Hindlimb muscle (tissue), 1 donor: ENCODE data around the gene QPCTL. TPM values are rescaled to one million over a fixed set of nuclear protein-coding genes. Genes with fewer than 3 reads are reported as not detected.
"Not testable (repeated sequence)": the region's sequence is repeated elsewhere in the genome, so short reads cannot be mapped to it uniquely, and the experiment has no call there.

Experiments
- DNase-seq: peaks from one replicate; pipeline ENCODE4 v3.0.0-alpha.2; 2013
- polyA plus RNA-seq: library from polyadenylated mRNA; unstranded; fragments of 120-200 nt; gene quantifications from one replicate; pipeline ENCODE4 v1.2.1, GENCODE V29; 2013; ENCODE audit not compliant: insufficient read length

Gene QPCTL
- polyA plus RNA-seq, 1 donor: 4.0 TPM

DNA sequence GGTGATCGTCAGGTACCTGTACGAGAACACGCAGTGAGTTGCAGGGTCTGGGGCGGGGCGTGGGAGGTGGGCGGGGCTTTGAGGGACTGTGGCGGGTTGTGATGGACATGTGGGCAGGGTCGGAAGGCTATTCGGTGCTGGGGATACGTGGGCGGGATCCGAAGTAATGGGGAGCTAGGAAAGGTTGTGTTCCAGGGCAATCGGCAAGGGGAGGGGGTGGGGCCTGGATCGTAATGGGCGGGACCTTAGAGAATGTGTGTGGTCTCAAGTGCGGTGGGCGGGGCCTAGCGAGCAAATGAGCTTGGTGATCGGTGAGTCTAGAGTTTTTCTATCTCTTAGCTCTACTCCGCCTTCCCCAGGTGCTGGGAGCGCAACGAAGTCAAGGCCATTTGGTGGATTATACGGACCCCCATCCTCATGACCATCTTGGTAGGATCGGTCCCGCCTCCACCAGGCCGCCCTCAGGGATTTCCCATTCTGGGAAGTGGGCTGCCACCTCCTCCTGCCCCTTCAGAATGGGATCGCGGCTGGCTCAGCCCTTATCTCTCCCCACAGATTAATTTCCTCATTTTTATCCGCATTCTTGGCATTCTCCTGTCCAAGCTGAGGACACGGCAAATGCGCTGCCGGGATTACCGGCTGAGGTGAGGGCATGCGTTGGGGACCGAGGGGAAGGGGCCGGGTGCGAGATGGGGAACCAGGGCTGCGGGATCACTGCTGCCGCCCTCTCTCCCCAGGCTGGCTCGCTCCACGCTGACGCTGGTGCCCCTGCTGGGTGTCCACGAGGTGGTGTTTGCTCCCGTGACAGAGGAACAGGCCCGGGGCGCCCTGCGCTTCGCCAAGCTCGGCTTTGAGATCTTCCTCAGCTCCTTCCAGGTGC lies 14.9 kb upstream of the QPCTL start:
- DNase-seq: no peak

DNA sequence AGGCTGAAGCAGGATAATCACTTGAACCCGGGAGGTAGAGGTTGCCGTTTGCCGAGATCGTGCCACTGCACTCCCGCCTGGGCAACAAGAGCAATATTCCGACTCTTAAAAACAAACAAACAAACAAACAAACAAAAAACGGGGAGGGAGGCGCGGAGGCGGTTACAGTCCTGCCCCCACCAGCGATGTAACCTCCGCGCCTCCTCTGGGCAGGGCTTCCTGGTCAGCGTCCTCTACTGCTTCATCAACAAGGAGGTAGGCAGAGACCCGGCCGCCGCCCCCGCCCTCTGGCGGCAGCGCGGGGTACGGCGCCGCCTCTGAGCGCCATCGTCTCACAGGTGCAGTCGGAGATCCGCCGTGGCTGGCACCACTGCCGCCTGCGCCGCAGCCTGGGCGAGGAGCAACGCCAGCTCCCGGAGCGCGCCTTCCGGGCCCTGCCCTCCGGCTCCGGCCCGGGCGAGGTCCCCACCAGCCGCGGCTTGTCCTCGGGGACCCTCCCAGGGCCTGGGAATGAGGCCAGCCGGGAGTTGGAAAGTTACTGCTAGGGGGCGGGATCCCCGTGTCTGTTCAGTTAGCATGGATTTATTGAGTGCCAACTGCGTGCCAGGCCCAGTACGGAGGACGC lies 11.0 kb upstream of the QPCTL start:
- DNase-seq: peak; percentile 66

DNA sequence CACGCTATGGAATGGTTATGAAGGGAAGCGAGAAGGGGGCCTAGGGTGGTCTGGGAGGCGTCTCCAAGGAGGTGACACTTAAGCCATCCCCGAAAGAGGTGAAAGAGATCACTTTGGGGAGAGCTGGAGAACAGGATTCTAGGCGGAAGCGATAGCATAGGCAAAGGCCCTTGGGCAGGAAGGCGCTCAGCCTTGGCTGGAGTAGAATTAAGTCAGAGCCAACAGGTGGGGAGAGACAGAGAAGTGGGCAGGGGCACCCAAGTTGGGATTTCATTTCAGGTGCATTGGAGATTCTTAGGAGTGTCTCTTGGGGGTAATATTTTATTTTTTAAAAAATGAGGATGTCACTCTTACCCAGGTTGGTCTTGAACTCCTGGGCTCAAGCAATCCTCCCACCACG lies 10.3 kb upstream of the QPCTL start:
- no peak for DNase-seq

DNA sequence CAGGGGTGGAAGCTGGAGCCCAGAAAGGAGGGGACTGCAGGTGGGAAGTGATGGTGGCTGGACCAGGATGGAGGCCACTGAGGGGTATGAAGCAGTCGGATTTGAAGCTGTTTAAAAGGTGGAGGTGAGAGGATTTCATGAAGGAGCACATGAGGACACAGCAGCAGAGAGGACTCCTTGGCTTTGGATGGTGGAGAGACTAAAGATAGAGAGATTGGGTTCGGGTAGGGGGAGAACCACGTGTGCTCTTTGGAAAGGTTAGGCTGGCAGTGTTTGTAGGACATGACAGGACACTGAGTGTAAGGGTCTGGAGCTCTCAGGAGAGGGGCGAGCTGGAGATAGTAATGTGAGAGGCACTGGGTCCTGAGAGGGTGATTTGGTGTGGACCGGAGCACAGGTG lies 9.6 kb upstream of the QPCTL start:
- no peak for DNase-seq

DNA sequence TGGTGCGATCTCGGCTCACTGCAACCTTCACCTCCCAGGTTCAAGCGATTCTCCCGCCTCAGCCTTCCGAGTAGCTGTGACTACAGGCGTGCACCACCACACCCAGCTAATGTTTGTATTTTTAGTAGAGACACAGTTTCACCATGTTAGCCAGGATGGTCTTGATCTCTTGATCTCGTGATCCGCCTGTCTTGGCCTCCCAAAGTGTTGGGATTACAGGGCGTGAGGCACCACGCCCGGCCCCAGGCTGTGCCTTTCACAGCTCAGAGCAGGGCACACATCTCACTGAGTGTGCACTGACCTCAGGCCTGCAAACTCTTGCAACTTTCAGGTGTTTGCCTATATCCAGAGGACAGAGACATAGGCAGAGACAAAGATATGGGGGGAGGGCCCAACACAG lies 7.4 kb upstream of the QPCTL start:
- DNase-seq: not testable (repeated sequence)

DNA sequence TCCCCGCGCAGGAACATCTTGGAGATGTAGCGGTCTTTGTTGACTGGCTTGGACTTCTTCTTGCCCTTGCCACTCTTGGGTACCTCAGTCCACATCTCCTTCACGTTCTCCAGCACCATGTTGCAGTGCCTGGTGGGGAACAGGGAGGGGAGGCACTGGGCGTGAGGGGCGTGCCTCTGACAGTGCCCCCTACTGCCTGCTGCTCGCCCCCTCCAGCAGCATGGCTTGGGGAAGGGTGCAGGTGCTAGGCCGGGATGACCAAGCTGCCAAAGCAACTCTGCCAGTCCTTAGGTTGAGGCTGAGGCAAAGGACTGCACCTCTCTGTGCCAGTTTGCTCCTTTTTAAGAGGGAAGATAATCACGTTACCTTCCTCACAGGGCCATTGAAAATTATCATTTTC lies 4.9 kb upstream of the QPCTL start:
- no peak for DNase-seq

DNA sequence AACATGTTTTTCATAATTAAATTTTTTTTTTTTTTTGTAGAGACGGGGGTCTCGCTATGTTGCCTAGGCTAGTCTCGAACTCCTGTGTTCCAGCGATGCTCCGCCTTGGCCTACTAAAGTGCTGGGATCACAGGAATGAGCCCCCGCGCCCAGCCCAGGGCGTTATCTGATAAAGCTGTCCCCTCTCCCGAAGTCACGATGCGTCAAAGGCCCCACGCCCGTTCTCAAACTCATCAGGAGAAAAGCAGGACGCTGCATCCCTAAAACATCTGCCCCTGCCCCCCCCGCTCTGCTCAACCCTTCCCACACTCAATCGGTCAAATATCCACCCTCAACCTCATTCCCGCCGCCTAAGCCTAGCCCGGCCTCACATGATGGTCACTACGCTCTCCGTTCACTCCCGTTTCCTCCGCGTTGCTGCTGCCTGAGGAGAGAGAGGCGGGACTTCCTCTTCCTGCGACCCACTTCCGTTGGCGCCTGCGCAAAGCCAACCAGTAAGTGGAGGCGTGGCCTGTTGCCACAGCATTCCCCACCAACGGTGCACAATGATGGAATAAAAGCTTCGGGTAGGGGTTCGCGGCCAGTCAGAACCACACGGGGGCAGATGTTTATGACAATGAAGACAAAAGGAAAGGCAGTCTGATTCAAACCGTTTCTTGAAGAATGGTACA lies 815 bp upstream of the QPCTL start, which contains the start of gene SNRPD2:
TSS of gene SNRPD2 (minus strand) at position 438 of the 671 bp plus-strand sequence. CDS start at position 373, 65 bp downstream.
- DNase-seq: peak; percentile 95

DNA sequence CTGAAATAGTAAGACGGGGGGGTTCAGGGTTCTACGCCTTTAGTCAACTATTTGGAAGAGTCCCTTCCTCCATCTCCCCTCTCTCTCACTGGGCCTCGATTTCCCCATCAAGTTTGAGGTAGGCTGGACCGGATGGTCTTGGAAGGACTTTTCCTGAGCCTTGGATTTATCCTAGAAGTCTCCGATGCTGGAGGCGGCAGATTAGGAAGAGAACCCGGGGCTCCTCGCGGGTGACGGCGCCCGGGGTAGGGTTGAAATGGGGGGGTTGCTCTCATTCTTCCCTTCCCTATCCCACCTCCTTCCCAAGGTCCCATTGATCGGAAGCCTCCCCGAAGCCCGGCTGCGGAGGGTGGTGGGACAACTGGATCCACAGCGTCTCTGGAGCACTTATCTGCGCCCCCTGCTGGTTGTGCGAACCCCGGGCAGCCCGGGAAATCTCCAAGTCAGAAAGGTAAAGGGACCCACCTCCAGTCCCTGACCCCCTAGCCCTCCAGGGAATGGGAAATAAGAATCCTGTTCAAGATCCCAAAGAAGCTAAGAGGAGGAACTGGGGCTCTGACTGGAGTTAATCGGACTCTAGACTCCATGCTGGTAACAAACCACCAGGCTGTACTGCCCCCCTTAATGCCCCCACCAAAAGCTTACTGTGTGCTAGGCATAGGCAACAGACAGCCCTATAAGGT lies 781 bp downstream of the QPCTL start:
- DNase-seq: peak; percentile 68

DNA sequence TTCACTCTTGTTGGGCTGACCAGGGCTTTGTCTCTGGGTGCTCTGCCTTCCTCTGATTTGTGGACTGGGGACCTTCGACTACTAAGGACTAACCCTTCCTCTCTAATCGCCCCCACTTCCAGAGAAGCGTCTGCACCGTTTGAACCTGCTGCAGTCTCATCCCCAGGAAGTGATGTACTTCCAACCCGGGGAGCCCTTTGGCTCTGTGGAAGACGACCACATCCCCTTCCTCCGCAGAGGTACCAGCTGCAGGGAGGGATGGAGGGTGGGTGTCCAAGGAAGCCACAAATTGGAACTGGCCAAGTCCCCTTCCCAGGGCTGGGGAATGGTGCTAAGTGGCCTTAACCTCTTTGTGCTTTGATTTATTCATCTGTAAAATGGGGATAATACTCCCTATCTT lies 9.2 kb downstream of the QPCTL start:
- DNase-seq: no peak

DNA sequence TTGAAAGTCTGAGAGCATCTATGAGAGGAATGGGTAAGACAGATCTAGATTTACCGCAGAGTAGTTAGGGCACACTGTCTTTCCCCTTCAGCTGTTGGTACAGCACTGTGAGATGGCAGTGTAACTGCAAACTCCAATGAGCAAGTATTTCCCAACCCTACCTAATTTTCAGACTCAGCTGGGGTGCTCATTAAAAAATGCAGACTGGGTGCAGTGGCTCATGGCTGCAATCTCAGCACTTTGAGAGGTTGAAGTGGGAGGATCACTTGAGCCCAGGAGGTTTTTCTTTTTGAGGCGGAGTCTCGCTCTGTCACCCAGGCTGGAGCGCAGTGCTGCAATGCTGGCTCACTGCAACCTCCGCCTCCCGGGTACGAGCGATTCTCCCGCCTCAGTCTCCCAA lies 12.6 kb downstream of the QPCTL start:
- no peak for DNase-seq

DNA sequence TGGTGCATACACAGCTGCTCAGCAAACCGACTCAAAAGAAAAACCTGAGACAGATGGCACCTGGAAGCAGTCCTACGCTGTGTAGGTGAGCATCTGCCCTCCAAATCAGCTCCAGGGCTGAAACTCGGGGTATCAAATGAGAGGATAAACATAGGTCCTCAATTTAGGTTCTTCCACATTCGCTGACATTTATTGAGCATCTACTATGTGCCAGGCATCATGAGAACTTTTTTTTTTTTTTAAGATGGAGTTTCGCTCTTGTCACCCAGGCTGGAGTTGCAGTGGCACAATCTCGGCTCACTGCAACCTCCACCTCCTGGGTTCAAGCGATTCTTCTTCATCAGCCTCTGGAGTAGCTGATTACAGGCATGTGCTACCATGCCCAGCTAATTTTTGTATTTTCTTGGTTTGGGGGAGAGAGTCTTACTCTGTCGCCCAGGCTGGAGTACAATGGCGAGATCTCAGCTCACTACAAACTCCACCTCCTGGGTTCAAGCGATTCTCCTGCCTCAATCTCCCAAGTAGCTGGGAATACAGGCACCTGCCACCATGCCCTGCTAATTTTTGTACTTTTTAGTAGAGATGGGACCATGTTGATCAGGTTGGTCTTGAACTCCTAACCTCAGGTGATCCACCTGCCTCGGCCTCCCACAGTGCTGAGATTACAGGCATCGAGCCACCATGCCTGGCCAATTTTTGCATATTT lies 13.4 kb downstream of the QPCTL start:
- DNase-seq: no peak

DNA sequence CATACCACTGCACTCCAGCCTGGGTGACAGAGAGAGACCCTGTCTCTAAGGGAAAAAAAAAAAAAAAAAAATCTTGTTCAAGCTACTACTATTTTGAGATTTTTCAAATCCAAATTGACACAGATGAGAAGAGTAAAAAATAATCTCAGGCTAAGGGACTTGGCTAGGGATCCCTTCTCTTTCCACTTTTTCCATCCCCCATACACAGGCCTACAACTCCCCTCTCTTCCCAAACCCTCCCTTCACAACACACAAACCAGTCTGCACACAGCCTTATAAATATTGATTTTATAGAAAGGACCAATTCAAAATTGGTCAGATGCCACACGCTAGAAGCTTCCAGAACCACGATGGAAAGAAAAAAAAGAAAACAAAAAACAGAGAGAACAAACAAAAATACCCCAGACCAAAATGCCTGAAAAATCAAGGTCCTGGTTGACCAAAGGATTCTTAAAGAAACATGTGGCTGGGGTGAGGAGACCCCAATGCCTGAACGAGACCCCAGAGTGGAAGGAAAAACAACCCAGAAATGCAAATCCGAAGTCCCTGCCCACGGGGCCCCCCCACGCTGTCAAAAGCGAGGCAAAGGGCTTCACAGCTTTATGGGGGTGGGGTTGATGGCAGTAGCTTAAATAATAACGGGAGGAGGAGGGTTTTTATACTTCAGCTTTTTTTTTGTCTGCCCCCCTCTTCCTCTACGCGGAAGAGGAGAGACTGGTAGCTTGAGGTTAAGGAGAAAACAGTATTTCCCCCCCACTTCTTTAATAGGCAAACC lies 18.1 kb downstream of the QPCTL start:
- DNase-seq: no peak

DNA sequence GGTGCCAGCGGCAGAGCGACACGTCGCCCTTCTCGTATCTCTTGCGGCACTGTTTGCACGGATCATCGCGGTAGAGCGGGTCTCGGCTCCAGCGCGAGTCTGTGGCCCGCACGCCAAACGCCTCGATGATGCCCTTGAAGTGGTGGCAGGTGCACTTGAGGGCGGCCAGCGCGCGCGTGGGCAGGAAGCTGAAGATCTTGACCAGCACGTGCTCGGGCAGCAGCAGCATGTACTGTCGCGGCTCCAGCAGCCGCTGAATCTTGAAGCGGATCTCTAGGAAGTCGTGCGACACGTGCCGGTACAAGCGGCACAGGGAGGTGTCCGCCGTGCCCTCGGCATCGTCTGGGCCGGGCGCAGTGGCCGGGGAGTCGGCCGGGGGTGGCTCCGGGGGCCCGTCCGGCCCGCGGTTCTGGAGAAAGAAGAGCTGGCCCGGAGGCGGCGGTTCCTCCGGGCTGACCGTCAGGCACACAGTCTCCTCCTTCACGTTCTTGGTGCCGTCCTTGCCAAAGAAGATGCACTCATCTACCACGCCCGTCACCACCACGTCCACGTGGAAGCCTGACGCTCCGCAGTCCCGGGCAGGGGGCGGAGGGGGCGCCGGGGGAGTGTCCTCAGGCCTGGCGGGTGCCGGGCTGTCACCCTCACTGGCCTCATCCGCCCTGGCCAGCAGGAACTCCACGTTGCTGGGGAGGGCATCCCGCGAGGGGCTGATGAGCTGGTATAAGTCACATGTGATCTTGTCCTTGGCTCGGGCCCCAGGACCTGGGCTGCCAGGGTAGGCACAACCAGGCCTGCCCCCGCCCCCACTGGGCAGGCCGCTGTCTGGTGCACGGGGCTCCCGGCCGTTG lies 19.6 kb downstream of the QPCTL start:
- DNase-seq: no peak

DNA sequence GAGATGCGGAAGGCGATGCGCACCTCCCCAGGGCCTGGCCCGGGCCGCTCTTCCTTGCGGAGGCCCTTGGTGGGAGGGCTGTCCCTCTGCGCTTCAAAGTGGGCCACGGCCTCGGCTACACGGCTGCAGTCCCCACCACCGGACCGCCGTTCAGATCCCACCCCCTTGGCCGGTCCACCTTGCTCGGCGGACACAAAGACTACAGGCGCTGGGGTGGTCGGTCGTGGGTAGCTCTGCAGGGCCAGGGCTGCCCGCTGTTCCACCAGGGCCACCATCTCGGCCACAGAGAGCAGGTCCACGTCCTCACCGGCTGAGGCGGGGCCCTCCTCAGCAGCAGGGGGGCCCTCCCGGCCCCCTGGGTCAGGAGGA lies 20.2 kb downstream of the QPCTL start:
- DNase-seq: no peak

DNA sequence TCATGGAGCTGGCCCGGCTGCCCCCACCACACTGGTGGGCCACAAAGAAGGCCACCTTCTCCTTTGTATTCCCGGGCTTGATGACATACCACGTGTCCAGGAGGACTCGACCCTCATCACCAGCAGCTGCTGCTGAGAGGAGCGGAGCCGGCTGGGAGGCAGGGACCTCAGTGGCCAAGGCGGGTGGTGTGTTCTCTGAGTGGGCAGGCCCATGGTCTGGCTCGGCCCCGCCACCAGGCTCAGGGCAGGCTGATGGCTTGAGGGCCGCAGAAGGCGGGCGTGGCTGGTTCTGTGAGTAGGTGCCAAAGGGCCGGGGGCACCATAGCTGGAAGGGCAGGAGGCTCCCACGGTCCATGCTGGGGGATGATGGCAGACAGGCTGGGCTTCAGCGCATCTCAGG lies 20.7 kb downstream of the QPCTL start:
- no peak for DNase-seq

DNA sequence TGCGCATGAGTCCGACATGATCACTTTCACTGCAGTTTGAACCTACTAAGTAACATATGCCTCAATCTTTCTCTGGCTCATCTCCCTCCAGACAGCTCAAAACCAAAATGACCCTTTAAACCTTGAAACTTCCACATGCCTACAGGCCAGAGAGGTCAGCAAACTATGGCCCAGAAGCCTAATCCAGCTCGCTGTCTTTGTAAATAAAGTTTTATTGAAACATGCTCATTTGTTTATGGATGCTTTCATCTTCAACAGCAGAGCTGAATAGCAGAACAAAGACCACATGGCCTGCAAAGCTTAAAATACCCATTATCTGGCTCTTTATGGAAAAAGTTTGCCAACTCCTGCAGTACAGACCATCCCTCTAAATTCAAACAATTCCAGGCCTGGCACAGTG lies 22.7 kb downstream of the QPCTL start:
- DNase-seq: no peak

DNA sequence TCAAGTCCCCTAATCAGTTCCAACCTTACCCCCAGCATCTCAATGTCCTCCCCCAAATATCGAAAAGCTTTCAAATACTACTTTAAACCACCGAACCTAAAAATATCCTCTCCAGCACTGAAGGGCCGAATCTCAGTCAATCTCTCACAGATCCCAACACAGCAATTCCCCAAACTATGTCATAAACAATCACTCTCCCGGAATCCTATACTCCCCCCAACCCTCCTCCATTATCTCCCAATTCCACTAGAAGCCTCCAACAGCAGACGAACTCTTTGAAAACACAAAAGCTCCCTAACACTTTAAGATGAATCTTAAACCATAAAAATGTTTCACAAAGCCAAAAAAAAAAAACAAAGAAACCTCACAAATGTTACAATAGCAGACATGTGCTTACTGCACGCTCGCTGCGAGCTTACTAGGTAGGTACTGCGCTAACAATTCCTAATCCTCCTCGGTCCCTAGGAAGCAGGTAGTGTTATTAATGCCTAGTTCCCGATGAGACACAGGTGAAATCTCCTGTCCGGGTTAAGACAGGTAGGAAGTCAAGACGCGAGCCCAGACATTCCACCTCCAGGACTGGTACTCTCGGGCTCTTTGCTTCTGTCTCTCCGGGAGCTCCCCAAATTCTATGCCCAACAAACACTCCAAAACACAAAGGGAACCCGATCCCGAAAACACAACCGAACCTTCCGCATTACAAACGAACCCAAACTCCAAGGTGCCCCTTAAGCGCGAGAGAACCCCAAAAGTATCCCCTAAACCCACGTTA lies 24.1 kb downstream of the QPCTL start:
- DNase-seq: peak; percentile 26

DNA sequence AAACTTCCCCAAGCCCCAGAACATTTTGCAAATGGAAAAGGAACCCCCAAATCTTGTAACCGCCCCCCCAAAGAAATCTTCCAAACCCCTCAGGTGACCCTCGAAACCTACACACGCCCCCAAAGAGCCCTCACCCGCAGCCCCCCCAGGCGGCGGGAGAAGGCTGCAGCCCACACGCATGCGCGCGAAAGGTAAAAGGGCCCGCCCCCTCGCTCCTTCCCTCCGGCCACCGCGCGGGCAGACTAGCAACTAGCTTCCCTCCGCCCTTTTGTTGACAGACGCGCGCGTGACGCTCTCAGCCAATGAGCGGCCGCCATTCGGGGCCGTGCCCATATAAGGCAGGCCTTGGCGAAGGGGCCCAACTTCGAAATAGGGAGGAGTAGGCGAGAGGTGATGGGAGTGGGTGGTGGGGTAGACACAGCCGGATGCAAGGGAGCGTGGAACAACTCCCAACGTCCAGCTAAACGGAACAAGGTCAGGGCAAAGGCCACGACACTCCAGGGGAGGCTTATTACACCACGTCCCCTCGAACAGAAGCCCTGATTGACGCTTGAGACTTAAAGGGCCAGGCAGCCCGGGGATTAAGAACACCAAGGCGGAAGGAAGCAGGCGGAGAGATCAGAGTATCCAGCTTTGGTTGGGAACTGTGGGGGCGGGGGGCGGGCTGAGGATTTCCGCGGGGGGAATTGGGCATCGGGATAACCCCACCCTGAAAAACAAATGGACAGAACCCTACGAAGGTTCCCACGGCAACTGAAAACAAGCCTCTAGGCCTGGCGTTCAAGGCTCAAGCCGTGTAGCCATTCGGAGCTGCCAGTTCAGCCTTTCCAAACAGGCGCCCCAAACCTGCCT lies 24.9 kb downstream of the QPCTL start:
- peak; percentile 97 for DNase-seq
